GM12873 (cell line): ENCODE results near the gene KDSR.
A peak's percentile ranks its signal among the peaks of the same experiment; 100 is the strongest.

Experiments
- CTCF ChIP-seq: IDR thresholded peaks from 2 replicates; pipeline ENCODE4 v1.5.1; 2012; ENCODE audit warnings: low read depth, mild to moderate bottlenecking, moderate library complexity, low read length, control low read depth; ENCODE audit not compliant: insufficient read depth; ENCODE audit errors: missing control alignments

Gene KDSR

GRCh38 chr18:63326011-63326410 is 41.0 kb downstream of the KDSR start:
- no peak for TF ChIP-seq CTCF

- no peak for TF ChIP-seq CTCF
These were observed 41.8 kb downstream of the KDSR start for GRCh38 chr18:63325086-63325686.

GRCh38 chr18:63322908-63323634 is 43.9 kb downstream of the KDSR start:
- peak; percentile 72 for TF ChIP-seq CTCF

- no peak for TF ChIP-seq CTCF
These were observed 44.8 kb downstream of the KDSR start for GRCh38 chr18:63322206-63322605.

GRCh38 chr18:63321291-63321690 is 45.7 kb downstream of the KDSR start:
- TF ChIP-seq CTCF, result no peak

- TF ChIP-seq CTCF, result no peak
These were observed 46.1 kb downstream of the KDSR start for GRCh38 chr18:63320975-63321265.

- TF ChIP-seq CTCF, result no peak
These were observed 46.7 kb downstream of the KDSR start for GRCh38 chr18:63320123-63320974.
